Hematopoietic multipotent progenitor cell treated with erythropoietin and hydrocortisone succinate and interleukin-3 and kit ligand, for 8 days (in vitro differentiated cells): ENCODE results near the gene NKX2-1.
"Not testable (repeated sequence)": the region's sequence is repeated elsewhere in the genome, so short reads cannot be mapped to it uniquely, and the experiment has no call there.

ENCODE experiments used
- DNase-seq: peaks from one replicate; pipeline ENCODE4 v3.0.0-alpha.2; 2015

Gene NKX2-1

DNA sequence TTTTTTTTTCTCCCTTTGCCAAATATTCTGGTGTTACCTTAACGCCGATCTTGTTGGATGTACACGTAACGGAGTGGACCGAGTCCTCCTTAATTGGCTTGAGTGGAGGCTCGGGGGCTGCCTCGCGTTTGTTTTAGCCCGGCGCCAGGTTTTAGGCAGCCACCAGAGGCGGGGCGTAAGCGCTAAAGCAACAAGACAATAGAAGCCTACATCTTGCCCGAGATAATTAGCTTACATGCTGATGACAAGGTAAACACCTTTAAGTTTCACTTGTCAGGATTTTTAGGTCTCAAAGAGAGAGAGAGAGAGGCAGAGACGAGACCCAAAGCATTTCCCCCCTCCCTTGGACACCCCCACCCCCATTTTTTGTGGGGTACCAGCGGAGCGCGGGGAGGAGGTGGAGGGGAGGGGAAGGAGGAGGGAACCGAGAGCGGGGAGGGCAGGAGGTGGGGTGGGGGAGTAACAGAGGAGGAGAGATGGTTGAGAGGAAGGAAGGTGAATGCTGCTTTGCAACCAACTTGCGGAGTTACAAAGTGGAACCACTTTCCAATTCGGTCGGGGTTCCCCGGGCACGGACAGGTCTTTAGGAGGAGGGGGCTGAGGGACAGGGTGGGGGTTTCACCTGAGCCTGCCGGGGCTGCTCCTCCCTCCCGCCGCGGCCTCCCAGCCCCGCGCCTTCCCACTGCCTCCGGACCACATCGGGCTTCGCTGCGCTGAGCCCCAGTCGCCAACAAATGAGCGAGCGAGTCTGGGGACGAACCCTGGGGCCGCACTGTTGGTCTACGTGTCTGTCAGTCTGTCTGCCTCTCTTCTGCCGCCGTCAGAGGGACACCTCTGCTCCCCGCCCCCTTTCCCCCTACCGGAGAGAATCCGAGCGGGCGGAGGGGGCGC, at the start of gene NKX2-1:
Gene NKX2-1 (minus strand): TSS at position 802 of the 891 bp plus-strand sequence. CDS start 103 bp downstream, at position 699.
- no peak for DNase-seq

DNA sequence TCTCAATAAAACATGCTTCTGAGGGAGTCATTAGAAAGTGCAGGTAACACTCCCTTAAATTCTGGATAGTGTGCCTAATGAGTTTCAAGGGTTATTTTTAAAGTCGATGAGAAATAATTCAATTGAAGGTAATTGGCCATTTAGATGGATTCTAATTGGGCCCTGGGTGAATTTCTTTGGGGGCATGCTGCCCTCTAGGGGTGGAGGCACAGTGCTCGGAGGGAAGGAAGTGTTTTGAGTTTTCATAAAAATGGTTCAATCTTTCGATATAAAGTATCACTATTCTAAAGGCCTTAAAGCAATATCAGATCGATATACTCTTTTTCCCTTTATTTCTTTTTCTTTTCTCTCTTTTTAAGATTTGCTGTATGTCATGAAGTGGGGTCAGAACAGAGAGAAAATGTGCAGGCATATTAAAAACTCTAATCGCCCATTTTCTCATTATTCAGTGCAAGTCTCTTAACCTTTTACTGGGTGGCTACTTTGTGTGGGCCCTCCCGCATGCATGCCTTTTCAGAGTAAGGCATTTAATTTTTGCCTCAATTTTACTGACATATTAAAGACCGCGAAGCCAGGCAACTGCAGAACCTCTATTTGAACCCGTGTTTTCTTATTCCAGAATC, 36.9 kb upstream of the NKX2-1 start:
- DNase-seq, result peak; percentile 30

DNA sequence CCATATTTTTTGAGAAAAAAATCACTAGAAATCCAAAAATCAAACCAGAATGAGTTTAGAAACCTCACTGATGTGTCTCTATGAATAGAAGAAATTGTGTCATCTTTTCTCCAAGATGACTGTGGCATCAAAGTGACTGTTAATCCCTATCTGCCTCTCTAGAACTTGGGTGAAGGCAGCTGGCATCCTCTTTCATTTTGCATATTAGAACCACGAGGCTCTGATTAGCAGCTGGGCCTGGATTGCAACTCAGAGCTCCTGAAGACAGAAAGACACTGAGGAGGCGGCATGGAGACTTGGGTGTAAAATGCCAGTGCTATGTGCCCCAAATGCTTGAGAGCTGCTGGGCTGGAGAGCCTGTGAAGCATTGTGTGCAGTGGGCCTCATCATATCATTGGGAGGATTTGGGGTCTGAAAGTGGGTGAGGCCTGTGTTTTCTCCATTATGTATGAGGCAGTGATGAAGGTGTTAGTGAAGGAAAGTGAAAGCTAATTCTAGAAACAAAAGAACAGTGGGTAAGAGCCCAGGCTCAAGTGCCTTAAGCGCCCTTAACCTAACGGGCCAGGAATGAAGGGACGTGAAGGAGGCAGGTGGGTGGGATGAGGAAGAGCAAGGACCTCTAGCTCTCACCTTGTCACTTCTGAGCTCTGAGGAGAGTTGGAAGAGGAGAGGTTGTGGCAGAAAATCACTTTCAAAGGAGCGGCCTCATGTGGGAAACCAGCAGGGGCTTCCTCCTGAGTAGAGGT, 36.1 kb upstream of the NKX2-1 start:
- no peak for DNase-seq

DNA sequence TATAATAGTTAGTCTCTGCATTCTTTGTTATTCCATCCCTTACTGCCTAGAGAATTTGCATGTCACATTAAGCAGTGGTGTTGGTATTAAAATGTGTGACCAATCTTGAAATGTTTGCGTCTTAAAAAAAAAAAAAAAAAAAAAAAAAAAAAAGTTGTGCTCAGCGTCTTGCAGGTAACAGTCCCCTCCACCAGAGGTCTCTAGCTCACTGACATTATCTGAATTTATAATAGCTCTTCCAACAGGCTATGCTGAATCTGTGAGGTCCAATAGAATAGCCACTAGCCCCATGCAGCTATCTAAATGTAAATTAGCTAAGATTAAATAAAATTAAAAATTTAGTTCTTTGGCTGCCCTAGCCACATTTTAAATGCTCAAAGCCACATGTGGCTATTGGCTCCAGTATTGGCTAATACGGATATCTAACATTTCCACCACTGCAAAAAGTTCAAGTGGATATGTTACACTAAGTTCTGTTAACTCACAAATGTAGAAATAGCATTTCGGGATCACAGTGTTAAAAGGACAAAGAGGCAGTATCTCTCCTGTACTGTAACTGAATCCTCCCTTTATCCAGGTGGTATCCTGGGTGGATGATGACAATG, 33.7 kb upstream of the NKX2-1 start:
- peak; percentile 55 for DNase-seq

DNA sequence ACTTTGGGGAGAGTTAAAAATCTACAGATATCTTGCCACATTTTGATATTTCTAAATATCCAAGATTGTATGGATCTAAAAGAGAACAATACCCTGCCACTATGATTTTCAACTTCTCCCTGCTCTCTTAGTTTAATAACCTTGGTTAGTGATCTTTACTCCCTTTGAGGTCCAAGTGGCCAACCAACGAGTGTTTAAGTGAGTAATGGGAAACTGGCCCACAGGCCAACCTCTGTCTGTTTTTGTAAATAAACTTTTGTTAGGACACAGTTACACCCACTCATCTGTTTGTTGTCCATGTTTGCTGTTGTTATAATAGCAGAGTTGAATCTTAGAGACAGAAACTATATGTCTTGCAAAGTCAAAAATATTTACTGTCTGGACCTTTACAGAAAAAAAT, 30.9 kb upstream of the NKX2-1 start:
- no peak for DNase-seq

DNA sequence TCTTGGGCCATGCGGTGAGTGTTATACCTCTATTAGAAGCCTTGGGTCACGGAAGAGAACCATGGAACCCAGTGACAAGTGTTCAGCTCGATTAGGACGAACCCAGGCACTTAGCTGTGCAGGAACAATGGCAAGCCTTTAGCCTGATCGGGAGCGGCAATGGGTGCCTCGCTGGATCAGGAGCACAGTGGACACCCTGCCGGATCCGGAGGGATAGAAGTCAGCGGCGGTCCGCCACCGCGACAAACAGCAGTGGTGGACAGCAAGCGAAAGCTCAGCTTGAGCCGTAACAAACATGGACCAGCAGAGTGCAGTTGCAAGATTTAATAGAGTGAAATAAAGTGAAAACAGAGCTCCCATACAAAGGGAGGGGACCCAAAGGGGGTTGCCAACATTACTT, 24.2 kb upstream of the NKX2-1 start:
- not testable (repeated sequence) for DNase-seq

DNA sequence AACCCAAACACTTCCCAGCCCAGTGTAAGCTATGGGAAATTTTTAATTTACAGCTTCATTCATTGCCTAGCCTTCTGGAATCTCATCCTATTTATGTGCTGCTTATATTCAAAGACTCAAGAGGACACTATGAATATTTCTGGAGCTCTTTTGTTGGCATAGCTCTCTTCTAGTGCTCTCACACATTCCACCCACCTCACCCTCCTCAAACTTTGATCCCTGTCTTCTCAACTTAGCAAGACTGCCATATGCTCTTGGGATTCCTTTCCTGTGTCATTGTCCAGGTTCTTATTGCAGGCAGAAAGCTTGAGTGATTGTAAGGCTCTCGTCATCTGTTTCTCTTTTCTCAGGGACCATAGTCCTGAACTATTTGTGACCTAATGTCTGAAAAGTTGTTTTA, 18.0 kb upstream of the NKX2-1 start:
- DNase-seq, result no peak

DNA sequence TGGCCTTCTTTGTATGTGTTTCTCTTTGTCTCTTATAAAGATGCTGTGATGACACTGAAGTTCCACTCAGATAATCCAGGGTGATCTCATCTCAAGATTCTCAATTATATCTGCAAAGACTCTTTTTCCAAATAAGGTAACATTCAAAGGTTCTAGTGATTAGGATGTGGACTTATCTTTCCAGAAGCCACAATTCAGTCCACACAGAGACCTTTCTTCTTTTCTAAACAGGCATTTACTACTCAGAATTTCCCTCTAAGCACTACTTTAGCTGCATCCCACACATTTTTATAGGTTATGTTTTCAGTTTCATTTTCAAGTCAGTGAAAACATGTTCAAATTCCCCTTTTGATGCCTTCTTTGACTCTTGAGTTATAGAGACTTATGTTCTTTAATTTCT, 9.0 kb upstream of the NKX2-1 start:
- DNase-seq, result no peak

DNA sequence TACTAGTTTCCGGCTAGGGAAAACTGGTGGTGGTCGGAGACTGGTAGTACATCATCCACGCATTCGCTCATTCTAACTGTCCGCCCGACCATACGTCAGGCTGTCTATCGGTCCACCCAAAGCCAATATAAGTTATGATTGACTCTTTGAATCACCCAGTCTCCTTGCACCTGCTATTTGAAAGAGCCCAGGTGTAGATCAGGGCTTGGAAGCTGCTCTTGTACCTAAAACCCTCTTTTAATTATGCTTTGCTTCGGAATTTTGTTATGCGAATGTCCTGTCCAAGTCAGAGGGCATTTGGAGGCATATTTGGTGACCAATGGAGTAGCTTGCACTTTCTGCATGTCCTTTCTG, 5.7 kb upstream of the NKX2-1 start:
- DNase-seq, result no peak

DNA sequence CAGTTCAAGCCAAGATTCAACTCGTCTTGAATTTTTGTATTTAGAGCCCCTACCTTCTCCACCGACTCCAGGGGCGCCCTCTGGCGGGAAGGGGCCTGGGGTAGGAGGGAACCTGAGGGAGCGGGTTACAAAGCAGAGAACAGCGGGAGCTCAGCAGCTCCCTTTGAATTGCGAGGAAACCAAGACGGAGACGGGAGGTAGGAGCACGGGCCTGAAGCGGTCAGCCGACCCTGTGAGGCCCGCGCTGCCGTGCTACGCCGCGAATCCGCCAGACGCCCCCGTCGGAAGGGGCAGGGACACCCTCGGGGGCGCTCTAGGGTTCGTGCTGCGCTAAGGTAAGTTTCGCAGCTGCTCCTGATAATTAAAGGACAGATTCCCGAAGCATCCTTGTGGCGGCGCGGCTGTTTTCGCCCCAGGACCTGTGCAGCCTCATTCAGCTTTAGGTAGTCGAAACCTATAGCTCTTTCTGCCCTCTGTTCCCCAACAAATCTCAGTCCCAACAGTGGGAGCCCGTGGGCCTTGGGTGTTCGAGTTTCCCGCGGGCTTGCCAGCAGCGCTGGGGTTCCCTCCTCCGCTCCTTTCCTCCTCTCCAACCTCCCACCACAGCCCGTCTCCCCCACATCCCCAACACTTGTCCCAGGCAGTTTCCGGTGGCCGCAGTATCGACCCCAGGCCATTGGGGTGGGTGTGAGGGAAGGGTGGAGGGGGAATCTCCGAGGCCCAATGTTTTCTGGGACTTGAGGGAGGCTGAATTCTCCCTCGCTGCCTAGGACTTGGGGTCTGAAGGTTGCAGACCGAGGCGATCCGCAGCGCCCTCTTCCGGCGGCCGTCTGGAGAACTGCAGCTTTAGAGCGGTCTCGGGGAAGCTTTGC, 5.1 kb upstream of the NKX2-1 start:
- peak; percentile 35 for DNase-seq

DNA sequence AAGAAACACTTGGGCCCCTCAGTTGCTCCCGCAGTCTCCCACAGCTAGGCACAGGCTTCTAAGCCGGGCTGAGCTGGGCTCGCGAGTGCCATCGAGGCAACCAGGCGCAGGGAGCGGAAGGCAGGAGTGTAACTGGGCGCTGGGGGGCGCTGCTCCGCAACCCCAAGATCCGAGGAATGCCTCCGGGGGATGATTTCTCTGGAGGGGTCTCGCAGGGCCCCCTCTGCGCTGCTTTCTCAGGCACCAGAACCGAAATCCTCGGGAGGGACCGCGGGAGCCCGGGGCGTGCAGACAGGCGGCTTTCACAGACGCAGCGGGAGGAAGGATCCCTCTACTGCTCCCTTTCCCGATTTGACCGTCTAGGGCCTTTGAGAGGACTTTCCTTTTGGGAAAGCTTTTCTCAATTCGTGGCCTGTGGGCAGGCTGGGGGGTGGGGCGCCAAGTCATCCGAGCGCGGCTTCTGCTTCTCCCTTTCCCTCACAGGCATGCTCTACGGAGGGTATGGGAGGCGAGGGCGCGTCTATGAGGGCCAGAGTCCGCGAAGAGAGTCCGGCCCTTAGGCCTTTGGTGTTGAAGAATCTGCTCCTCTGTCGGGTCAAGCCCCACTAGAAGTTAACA, 4.3 kb upstream of the NKX2-1 start:
- DNase-seq, result no peak

DNA sequence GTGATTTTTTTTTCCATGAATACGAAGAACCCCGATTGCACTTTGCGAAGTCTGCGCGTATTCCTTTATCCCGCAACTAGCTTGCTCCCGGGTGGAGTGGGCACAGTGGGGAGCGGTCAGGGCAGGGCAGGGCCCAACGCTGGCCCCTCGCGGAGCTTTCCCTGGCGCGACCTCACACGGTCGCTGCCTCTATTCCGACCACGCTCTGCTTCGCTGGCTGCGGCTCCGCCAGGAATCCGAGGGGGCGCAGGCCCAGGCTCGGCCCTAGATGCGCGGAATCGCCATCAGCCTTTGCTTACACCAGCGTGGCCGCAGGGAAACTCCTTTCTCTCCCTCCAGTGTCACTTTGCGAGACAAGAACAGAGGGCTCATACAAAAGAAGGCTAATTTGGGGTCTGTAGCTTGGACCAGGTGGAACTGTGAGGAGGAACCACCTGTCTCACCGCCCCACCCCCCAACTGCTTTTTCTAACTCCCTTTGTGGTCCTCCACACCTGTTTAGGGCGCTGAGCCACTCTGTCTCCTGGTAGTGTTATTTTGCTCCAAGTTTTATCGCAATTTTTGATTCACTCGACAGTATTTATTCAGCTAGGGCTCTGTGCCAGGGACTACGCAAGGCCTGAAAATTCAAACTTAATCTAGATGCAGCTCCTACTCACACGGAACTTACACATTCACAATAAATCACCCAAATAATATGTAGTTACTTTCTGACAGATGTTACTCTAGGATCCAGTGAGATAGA, 3.1 kb upstream of the NKX2-1 start:
- no peak for DNase-seq

DNA sequence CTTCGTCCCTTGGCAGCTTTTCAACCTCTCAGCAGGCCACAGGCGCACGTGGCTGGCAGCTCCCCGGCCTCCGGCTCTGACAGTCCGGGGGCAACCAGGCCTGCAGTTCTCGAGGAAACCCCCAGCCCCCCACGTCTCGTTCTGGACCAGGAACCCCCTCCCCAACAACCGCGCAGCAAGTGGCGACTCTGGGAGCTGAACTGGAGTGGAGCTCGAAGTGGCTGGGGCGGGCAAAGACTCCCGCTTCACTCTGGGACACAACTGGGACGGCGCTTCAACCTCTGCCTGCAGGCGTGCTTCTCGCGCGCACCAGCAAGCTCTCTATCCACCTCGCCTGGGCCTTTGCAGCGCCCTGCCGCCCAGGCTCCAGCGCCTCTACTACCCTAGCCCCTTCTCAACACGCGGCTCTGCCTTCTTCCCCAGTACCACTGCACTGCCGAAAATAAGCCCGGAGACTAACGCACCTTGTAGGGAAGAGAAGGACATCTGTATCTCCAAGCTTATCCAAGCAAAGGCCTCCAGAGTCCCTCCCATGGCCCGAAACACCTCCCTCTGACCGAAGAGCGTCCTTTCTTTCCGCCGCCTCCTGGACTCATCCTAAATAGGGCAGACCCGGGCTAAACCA, 2.4 kb upstream of the NKX2-1 start:
- DNase-seq, result no peak

DNA sequence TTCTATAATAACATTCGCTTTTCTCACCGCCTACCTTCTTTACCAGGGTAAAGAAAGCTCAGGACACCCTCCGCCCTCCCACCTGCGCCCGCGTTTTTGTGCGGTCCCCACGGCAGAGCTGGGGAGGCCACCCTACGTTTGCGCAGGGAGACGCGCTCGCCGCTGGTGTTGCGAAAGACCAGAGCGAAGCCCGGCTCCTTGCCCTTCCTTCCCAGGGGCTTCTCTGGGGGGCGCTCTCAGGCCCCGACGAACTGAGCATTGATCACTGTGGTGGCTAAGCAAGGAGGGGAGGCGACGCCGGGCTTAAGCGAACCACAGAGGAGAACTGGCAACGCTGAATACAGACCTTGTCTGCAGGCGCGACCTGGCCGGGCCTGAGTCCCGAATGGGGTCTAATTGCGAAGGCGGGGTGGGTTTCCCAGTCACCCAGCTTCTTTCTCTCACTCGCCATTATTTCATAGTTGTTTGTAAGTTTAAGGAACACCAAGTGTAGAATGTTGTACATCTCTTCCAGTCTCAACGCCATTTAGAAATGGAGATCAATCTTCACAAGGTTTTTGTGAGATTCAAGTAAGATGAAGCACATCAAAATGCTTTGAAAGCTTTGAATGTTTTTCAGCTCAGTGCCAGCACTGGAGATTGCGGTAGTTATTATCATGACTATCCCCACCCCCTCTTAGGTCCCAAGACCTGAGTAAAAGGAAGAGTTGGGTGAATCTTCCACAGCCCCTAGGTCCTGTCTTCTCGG, 1.7 kb upstream of the NKX2-1 start:
- DNase-seq, result no peak

DNA sequence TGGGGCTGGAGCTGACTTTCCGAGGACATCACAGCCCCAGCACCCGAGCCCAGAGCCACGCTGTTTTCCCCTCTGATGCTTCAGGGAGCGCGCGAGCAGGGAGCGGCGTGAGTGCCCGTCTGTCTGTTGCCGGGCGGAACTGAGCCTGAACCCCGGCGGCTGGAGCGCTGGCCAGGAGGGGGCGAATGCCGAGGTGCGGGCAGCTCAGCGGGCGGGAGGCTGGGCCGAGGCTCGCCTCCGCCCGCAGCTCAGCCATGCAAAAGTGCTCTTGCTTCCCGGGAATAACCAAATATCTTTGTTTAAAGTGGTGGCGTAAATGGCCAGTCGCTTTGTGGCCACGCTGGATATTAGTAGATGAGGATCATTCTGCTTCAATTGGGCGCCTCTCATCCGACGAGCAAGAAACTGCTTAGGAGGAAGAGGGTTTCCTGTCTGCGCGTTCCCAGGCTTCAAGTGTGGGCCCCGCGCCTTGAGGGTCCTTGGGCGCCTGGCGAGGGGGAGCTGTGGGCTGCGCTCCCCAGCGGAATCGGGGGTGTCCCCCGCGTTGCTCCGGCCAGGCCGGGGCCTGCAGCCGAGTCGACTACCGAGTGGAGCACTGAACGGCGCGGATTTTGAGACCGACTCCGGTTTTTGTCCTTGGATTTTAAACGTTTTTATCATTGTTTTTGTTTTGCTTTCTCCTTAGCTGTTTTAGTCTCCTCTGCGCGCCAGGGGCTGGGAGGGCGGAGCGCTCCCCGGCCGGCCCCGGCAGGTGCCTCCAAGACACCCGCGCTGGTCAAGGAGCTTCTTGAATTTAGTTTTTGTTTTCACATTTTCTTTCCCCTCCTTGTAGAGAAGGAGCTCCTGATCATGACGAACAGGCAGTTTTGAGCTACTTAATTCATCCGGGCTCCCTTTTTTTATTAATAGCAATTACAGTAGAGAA, 831 bp upstream of the NKX2-1 start:
- DNase-seq, result peak; percentile 12

DNA sequence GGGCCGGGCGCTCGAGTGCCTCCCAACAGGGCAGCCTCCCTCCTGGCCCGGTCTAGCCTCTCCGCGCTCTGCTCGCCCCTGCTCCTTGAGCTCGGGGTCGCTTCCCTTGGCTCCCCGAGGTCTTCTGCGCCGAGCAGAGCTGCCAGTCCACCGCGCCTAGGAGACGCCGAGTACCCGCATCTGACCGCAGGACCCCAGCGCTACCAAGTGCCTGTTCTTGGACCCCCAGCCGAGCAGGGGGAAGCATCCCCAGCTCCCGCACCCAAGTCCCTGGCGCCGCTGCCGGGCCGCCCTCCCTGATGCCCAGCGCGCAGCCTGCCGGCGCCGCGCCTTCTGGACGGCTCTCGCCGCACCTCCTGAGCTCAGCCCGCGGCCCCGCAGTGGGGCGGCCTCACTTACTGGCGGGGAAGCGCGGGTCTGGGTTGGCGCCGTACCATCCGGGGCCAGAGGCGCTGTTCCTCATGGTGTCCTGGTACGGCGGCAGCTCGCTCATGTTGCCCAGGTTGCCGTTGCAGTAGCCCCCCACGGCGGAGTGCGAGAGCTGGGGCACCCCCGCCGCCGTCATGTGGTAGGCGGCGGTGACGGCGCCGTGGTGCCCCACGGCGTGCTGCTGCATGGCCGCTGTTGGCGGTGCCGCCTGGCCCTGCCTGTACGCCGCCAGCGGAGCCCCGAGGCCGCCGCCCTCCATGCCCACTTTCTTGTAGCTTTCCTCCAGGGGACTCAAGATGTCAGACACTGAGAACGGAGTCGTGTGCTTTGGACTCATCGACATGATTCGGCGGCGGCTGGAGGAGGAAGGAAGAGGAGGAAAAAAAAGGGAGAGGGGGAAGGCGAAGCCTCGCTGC, 1.2 kb downstream of the NKX2-1 start:
- no peak for DNase-seq

DNA sequence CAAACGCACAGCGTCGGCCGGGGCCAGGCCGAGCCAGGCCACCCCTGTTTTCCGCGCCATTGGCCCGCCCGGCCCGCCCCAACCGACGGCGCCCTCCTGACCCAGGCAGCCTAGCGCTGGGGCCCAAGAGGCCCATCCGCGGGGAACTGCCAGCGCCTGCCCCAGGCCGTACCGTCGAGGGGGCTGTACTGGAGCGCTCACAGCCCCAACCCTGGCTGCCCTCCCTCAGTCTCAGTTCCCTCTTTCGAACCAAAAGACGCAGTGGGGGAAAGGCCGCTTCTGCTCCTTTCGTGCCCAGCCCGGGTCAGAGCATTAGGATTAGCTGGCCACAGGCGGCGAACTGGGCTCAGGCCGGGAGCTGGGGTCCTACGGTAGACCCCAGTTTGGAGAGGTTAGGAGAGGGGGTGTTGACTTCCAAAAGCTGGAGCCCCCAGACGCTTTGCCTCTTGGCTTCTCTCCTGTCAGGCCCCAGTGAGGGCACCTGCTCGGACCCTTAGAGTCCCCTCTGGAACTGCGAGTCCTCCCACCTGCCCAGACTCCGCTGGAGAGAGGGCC, 1.9 kb downstream of the NKX2-1 start:
- no peak for DNase-seq
